Left forelimb (tissue), 1 donor: ENCODE data around the gene FICD.
"Not testable (repeated sequence)": the region's sequence is repeated elsewhere in the genome, so short reads cannot be mapped to it uniquely, and the experiment has no call there.

Source experiments
- DNase-seq: peaks from one replicate; pipeline ENCODE4 v3.0.0-alpha.2; 2018; ENCODE audit warnings: low spot score

FICD gene

DNA sequence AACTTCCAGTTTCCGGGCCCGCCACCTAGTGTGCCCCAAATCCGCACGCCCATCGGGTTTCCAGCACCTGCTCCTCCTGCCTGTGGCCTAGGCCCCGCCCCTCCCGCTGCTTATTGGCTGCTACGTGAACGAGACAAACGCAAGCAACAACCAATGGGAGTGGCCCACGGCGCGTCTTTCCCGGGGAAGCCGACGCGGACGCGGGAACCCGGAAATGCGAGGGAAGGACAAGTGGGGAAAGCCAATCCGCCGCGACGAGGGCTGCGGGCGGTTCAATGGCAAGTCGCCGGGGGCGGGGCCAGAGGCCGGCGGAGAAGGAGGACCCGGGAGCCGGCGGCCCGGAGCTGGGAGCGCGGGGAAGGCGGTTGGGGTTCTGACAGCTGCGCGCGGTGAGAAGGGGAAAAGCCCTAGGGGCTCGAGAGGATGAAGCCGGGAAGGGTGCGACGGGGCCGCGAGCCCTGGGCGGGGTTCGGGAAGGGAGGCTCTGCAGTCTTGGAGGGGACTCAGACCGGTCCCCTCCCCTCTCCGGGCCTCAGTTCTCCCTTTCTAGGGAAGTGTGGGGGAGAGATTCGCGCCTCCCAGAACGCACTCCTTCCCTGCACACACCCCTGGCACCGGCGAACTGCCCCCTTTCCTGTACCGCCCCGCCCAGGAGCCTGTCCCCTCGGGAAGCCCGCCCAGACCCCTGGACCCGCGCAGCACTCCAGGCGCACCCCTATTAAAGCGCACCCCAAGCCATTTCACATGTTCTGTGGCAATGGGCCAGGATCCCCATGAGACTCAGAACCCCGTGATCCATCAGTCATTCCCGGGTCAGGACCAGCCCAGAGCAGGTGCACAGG lies at the start of gene FICD:
FICD (plus strand) TSS at position 305 of the 842 bp plus-strand sequence. CDS start 1,696 bp downstream, outside the sequence.
- peak; percentile 99 for DNase-seq

DNA sequence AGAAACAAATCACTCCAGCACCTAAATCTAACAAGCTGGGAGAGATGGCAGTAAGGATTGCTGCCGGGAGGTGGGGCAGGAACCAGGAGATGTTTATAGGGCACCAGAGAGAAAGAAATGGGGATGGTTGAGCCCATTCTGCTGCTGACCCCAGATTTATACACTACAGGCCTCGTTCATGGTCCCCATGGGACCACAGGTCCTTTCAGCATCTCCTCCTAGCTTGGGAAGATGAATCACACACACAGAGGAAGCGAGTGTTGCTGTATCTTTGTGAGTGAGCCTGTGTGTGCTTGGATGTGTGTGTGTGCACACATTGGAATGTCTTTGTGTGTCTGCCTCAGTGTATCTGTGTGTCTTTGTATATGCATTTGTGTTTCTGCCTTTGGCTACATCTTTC lies 49.7 kb upstream of the FICD start:
- DNase-seq, result no peak

DNA sequence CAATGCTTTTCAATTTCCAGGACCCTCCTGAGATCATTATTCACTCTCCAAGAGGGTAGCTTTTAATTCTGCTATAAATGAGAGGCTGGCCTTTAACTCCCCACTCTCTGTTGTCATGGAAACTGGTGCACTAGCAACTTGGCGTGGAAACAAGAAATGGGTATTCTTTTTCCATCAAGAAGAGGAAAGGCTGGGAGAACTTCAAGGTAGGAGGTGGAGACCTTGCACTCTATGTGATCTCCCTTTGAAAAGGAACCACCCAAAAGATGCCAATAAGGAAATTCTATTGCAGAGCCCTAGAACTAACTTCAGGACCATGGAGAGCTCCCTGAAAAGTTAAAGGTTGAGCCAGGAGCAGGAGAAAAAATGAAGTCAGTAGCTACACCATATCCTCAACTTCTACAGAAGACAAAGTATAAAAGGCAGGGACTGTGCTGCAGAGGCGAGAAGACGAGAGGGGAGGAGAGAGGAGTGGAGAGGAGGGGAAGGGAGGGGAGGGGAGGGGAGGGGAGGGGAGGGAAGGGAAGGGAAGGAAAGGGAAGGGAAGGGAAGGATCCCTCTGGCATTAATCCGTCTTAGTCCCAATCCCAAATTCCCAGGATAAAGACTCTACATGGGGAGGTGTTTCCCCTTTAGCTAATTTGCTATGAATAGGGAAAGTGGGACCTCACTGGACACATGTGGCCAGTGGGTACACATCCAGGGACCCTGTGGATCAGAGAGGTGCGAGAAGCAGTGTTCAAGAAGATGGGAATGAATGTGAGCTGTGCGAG lies 46.7 kb upstream of the FICD start:
- DNase-seq, result no peak

DNA sequence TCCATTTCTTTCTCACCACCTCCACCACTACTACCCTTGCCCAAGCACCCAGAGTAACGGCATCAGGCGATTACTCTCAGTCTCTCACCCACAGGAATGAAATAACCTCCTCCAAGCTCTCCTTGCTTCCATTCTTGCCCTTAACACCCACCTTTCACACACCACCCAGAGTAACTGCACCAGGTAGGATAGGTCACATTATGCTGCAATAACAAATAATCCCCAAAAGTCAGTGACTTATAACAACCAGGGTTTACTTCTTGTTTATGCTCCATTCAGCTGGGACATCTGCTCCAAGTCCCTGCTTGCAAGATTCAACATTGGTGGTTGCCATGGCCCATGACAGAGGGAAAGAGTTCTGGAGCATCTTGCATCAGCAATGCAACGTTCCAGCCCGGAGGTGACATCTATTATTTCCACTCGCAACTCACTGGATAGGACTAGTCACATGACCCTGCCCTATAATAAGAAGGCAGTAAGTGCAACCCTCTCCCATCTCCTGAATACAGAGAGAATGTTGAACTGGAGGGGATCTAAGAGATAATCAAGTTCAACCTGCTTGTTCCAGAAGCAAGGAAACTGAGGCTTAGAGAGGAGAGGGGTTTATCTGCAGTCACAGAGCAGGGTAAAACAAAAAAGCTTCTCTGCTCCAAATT lies 41.5 kb upstream of the FICD start:
- no peak for DNase-seq

DNA sequence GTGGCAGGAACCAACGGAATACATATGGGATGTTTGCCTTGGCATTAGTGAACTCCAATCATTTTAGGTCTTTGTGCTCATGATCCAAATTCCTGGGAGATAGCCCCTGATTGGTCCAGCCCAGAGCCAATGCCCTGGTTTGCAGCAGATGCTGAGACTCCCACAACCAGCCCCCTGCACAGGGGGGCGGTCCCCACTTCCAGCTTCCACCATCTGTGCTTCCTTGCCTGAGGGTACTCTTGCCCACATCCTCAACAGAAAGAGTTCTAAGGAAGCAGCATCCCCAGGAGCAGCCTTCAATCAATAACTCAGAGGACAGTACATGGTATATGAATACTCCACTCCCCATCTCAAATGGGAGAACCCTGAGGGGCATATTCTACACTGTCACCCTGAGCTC lies 39.7 kb upstream of the FICD start:
- DNase-seq, result no peak

DNA sequence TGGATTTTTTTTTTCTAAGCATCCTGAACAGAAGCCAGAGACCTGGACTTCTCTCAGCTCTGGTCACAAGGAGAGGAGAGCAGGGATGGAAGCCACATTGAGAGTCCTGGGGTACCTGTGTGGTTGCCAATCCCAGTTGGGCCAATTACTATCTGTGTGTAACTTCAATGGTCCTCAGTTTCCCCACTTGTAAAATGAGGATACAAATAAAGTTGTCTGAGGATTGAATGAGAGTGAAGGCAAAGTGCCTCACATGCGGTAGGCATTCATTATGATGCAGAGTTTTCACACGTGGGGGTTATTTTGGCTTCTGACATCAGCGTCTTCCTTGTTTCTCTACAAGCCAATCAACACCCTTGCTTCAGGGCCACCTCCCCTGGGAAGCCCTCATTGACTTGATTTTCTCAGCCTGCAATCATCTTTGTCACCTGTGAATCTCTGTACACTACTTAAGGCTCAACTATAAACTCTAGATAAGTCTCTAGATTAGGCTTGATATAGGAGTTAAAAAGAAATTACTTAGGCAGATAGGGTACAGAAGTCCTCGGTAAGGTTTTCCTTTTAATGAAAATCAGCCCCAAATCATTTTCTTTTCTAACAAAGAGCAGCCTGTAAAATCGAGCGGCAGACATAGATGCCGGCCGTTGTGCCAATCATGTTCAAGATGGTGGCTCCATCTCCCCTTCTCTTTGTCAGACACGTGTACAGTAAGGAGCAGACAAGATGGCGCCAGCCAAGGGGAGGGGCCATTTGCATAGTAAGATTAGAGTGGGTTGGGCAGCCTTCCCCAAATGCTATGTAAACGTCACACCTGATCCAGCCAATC lies 37.8 kb upstream of the FICD start:
- DNase-seq, result no peak

DNA sequence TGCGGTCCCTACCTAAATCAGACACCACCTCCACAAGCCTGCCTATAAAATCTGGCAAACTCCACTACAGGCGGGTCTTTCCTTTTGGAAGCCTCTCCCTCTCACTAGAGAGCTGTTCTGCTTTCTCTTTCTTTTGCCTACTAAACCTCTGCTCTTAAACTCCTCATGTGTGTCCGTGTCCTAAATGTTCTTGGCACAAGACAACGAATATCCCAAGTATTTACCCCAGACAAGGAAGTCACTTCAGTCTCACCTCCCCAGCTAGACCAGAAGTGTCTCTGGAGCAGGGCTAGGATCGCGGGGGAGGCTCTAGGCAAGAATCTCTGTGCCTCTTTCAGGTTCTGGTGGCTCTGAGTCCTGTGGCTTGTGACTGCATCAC lies 37.2 kb upstream of the FICD start:
- no peak for DNase-seq

DNA sequence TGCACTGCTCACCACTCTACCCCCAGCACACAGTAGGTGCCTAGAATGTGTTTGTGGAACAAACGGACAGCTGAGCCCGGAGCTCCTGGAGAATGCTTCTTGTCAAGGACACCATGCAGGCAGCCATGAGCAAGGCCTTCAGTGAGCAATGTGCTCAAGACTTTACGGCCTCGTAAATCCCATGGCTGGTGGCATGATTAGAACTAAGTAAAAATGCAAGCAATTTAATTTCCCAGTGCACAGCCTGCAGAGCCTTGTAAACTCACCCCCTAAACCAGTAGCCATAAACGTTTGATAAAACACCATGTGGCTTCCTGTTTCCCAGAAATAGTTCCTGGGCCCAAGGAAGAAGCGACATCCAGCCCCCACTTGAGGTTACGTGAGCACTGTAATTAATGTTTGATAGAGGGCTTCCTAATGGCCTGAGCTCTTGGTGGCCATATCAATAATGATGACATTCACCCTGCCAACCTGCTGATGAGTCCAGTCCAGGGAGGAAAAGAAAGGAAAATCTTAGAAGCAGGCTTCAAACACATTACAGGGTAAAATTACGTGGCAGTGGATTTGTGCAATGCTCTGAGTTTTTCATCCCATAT lies 36.4 kb upstream of the FICD start:
- DNase-seq, result no peak

DNA sequence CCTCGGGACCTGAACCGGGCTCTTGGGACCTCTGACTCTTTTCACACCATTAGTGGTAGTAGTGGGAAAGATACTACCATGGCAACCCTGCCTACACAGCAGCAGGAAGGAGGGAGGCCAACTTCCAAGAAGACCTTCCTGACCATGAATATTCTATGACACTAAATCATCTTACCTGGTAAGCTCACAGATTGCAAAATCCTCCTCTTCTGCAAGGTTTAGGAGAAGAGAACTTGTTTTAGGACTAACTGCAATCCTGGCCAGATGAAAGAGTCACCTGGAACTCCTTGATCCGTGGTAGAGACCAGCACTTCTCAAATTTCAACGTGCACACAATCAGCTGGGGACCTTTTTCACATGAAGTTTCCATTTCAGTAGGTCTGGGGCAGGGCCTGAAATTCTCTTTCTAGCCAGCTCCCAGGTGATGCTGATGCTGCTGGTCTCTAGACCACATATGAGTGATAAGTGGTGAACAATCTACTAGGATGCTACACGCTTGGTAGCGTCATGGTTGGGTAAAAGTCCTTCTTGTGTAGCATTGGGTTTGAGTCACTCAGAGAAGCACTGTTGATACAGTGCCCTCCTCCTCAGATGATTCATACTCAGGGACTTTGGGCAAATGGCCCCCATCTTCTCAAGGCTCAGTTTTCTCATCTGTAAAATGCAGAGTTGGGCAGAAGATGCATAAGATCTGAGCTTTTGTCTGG lies 35.6 kb upstream of the FICD start:
- no peak for DNase-seq

DNA sequence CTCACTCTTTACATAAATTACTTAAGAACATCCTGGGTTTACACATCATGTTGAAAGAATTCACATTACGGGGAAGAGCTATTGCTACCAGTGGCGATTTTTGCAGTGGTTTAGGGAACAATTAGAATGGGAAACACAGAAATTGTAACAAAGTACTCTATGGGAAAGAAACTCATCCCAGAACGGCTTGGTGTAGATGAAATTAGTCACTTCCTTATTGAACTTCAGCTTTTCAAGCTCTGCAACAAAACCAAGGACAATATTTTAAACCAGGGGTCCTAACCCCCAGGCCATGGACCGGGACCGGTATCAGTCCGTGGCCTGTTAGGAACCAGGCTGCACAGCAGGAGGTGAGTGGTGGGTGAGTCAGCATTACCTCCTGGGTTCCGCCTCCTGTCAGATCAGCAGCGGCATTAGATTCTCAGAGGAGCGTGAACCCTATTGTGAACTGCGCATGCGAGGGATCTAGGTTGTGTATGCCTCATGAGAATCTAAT lies 32.3 kb upstream of the FICD start:
- DNase-seq, result no peak

DNA sequence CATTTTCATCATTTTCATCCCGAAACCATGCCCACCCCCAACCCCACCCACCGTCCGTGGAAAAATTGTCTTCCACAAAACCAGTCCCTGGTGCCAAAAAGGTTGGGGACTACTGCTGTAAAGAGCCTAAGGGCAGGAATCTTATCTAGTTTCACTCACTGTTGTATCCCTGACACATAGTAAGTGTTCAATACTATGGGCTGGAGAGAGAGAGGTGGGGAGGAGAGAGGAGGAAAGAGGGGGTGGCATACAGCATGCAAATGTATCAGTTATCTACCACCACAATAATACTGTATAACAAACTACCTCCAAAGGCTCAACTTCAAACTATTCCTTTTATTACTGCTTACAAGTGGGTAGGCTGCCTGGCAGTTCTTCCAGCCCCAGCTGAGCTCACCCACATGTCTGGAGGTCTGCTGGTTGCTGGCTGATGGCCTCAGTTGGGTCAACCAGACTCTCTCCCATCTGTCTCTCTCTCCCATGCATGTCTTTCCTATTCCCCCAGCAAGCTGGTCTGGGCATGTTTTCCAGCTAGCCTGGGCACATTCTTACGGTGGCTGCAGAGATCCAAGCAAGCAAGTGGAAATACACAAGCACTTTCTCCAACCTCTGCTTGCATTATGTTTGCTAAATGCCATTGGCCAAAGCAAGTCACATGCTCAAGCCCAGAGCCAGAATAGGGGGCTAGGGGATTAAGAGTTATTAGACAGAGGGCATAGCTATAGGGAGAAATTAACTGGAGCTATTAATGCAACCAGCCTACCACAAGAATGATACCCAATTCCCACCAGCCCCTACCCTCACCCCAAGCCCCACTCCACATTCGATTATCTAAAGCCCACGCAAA lies 31.6 kb upstream of the FICD start:
- no peak for DNase-seq

DNA sequence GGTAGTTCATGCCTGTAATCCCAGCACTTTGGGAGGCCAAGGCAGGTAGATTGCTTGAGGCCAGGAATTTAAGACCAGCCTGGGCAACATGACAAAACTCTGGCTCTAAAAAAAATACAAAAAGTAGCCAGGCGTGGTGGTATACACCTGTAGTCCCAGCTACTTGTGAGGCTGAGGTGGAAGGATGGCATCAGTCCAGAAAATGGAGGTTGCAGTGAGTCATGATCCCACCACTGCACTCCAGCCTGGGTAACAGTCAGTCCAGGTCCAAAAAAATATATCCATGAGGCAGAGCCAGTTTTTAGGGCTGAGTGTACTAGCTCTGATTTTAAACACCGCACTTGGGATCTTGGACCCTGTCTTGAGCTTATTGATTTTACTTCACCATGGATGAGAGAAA lies 30.6 kb upstream of the FICD start:
- DNase-seq, result no peak

DNA sequence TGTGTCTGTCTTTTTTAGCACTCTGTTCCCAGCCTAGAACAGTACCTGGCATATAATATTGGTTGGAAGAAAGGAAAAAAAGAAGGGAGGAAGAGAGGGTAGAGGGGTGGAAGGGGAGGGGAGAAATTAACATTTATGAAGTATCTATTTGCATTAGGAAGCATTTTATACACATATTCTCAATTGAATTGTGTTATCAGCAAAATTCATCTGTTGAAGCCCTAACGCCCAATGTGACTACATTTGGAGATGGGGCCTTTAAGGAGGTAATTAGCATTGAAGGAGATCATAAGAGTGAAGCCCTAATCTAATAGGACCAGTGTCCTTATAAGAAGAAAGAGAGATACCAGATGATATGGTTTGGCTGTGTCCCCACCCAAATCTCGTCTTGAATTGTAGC lies 30.2 kb upstream of the FICD start:
- DNase-seq, result no peak

DNA sequence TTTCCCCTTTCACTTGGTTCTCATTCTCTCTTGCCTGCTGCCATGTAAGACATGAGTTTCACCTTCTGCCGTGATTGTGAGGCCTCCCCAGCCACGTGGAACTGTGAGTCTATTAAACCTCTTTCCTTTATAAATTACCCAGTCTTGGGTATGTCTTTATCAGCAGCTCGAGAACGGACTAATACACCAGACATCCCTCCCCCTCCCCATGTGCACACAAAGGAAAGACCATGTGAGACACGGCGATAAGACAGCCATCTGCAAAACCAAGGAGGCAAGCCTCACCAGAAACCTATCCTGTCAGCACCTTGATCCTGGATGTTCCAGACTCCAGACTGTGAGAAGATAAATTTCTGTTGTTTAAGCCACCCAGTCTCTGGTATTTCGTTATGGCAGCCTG lies 29.7 kb upstream of the FICD start:
- not testable (repeated sequence) for DNase-seq

DNA sequence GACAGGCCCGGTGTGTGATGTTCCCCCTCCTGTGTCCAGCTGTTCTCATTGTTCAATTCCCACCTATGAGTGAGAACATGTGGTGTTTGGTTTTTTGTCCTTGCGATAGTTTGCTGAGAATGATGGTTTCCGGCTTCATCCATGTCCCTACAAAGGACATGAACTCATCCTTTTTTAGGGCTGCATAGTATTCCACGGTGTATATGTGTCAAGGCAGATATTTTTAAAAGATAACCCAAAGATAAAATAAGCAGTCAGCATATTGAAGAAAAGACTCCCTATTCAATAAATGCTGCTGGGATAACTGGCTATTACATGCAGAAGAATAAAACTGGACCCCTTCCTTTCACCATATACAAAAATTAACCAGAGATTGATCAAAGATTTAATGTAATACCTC lies 28.0 kb upstream of the FICD start:
- not testable (repeated sequence) for DNase-seq

DNA sequence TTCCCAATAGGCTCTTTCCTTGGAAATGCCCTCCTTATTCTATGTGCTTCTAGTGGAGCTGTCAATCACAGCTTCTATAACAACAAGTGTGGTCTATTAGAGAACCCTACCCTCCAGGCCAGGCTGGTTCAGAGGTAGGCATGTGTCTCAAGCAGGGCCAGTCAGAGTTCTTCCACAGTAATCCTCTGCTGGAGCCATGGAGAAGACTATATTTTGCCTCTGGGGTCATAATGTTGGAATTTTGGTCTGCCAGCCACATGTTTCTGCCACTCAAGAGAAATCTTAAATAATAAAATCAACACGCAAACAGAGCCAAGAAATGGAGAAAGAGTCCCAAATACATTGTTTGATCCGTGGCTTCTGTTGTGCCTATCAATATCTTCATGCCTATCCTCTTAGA lies 23.8 kb upstream of the FICD start:
- no peak for DNase-seq

DNA sequence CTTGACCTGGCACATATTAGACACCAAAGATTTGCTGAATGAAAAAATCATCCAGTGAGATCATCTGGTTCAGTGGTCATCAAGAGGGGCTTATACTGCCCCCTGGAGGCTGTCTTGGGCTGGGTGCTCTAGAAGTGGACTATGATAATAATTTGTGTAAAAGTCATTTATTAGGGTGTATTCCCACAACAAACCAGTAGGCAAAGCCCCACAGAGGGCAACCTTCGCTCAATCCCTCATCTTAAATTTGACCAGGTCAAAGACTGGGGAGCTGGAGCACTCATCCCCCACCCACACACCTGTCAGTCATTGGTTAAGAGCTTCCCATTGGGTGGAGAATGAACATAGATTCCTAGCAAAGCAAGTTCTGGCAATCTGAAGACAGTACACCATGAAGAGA lies 20.0 kb upstream of the FICD start:
- DNase-seq, result no peak

DNA sequence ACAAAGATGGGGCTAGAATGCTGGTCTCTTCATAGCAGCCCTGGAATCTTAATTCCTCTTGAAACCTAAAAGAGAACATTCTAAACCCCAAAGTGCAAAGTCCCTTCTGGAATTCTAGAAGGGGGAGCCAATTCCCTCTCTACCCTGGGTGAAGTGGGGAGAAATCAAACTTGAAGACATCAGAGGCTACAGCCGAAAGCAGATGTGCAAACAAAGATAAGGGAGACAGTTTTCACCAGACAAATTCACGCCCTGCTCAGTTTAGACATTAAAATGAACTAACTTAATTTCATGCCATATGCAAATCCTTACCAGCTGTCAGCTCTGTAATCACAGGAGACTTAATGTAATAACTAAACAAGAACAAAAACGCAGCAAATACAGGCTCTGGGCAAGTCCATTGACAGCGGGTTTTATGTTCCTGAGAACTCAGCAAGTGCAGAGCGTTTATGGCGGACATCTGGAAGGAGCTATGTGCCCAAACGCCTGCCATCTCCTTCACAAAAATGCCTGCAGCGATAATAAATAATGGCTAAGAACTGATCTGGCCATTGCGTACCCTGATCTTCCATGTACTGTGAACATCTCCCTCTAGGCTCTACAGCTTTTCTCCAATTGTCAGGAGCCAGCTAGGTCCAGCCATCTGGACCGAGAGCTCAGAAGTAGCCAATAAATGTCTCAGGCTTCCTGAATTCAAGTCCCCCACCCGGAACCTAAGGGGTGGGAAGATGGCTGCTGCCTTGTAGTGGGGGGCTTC lies 19.1 kb upstream of the FICD start:
- no peak for DNase-seq

DNA sequence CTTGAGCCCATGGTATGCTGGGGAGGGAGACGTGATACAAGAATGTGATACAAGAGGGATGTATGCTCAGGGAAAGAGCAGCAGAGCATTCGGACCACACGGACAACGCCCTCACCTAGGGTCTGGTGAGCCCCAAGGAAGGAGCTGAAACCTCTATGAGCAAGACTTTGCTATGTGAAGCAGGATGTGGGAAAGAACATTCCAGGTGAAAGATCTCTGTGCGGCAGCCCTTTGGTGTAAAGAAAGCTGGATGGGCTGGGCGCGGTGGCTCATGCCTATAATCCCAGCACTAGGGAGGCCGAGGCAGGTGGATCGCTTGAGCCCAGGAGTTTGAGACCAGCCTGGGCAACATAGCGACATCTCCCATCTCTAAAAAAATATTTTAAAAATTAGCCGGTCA lies 16.9 kb upstream of the FICD start:
- no peak for DNase-seq
